ENCODE data around the gene EZR.

DNA sequence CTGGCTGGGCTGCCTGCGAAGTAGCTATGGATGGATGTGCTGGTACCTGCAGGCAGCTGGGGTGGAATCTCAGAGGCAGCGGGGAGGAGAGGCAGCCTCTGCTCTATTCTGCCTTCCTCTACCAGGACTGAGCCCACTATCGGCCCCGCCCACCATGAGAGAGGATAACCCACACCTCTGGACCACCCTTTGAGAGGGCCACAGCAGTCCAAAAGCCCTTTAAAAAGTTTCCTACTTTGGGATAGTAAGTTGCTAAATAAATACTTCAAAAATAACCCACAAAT is 36.1 kb downstream of the EZR start:
- TF ChIP-seq, protein P1, sequence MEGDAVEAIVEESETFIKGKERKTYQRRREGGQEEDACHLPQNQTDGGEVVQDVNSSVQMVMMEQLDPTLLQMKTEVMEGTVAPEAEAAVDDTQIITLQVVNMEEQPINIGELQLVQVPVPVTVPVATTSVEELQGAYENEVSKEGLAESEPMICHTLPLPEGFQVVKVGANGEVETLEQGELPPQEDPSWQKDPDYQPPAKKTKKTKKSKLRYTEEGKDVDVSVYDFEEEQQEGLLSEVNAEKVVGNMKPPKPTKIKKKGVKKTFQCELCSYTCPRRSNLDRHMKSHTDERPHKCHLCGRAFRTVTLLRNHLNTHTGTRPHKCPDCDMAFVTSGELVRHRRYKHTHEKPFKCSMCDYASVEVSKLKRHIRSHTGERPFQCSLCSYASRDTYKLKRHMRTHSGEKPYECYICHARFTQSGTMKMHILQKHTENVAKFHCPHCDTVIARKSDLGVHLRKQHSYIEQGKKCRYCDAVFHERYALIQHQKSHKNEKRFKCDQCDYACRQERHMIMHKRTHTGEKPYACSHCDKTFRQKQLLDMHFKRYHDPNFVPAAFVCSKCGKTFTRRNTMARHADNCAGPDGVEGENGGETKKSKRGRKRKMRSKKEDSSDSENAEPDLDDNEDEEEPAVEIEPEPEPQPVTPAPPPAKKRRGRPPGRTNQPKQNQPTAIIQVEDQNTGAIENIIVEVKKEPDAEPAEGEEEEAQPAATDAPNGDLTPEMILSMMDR (IDR thresholded peaks at IDR 0.05): no peak
- TF ChIP-seq POLR2A (IDR thresholded peaks at IDR 0.05): no peak
- TF ChIP-seq POLR2AphosphoS5 (IDR thresholded peaks at IDR 0.05): no peak

All from breast epithelium (tissue), 3 donors.